GM19238 (cell line): Measurements from ENCODE around the gene STAG2.

Source experiments
- DNase-seq: peaks from one replicate; pipeline ENCODE4 v3.0.0; 2011; ENCODE audit warnings: low spot score; ENCODE audit not compliant: insufficient read length

STAG2 gene

DNA sequence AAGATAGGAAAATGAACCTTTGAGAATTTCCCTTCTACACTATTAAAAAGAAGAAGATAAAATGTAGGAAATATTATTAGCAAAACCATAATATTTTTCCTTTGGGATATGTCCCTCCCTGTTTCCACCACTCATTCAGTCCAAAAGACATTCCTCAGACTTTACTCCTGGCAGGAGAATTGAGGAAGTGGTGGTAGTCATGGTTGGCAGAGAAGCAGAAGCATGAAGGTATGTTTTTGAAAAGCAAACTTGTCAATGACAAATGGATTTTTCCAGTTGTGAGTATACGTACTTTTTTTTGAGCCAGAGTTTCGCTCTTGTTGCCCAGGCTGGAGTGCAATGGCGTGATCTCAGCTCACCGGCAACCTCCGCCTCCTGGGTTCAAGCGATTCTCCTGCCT lies 13.7 kb downstream of the STAG2 start:
- no peak for DNase-seq

DNA sequence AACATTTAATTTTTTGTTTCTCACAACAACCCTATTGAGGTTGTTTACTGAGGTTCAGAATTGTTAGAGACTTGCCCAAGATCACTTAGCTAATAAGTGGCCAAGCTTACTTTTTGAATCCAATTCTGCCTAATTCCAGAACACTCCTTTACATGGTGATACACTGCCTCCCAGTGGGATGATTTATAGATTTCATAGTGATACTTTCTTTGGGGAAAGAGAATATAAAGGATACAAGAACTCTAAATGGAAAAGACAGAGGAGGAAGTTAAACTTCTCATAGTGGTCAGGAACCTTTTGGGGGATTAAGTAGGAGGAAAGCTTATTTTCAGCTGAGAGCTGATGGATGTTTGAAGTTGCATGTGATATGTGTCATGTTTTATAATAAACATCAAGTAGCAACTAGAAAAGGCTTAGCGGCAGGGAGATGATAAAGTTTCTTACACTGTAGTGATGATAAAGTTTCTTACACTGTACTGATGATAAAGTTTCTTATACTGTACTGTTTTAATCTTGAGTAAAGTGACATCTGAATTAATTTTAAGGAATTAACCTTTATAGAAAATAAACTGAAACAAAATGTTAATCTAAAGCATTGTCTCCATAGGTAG lies 15.3 kb downstream of the STAG2 start:
- DNase-seq: no peak

DNA sequence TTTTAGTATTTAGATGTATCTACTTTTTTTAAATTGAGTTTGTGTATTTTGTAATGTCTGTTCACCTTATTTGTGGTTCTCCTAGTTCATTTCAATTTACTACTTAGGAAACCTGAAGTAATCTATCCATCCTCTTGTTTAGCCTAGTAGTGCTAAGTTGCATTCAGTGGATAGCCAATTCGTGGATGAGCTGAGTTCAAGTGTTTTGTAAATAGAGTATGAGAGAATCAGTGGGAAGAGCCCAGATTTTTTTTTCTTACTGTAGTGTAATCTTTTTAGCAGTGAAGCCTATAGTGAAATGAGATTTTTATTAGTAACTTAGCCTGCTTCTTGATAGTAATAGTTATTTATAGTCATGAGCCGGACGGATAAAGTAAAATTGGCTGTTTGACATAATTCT lies 21.7 kb downstream of the STAG2 start:
- DNase-seq: no peak

DNA sequence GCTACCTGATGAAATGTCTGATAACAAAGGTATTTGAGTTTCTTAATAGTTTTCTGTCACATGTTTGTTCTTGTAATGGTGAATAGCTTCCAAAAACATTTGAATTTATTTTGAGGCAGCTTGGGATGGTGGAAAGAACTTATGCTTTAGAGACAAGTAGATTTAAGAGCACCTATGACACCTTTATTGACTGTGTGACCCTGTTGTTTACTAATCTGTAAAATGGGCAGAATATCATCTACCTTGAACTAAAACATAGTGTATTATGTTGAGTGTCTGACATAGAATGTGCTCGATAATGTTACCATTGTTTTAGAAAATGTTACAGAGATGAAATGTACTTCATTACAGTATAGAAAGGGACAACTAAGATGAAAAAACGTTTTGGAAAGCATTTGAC lies 24.9 kb downstream of the STAG2 start:
- no peak for DNase-seq

DNA sequence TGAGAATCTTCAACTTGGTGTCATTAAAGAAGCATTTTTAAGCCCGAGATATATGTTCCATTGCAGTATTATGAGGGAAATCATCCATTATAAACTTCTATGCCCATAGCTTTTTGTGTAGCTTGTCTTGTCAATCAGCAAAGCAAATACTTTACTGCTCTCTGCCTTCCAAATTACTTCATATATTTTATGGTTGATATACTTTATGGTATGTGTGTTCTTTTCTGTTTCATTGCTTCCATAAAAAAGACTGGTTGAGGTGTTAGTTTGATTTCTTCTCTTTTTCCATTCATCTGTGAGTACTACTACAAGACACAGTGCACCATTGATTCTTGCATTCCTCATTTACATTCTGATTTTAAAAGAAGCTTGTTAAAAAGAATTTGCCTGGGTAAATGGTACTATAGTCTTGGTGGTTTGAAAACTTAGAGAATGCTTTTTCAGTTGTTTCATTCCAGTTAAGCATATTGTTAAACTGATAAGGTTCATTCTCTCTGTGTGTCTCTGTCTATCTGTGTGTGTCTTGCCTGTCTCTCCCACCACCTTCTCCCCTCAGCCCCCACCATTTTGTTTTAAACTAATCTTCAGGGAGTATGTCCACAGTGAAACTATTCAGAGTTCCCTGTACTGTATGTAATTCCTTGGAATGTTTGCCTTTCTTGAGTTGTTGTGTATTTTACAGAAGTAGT lies 27.1 kb downstream of the STAG2 start:
- no peak for DNase-seq

DNA sequence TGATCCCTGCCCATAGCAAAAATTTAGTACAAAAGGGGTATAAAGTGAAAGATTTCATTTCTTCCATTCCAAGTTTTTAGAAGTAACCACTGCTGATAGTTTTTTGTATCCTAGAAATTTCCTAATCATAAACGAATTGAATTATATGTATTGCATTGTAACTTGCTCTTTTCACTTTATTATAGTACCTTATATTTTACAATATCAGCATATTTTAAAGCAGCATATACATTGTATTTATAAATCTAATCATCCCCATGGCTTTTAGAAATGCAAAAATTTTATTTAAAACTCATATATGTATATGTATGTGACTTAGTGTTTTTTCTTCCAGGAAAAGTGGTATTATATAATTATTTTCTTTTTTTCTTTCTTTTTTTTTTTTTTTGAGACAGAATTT lies 27.7 kb downstream of the STAG2 start:
- DNase-seq: no peak

DNA sequence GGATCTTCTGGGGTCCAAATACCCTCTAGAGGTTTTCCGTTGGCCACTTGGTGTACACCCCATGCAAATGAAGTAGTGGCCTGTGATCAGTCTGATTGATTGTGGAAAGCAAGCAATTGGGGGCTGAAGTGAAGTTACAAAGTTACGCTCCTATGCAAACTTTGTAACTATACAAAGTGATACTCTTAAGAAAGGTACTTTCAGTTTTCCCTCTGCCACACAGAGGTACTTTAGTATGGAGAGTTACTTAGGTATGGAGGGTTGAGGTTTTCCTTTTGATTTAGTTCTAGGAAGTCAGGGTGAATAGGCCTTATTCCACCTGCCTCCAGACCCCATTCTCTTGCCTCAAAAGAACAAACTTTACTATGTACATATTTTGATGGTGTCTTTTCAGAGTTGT lies 28.7 kb downstream of the STAG2 start:
- DNase-seq: no peak

DNA sequence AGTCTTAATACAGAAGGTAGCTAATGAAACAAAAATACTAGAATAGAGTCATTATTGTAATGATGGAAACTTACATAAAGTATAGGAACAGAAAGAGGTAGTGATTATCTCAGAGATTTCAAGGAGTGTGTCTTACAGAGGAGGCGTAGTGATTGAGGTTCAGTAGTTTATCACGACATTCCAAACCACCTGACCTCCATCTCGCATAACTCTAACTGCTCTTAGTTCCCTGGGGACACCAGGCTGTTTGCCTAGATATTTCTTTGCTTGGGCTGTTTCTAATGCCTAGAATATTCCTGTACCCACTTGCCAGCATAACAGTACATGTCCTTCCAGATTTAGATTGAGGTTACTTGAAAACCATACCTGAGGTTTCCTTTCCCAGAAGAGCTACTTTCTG lies 29.1 kb downstream of the STAG2 start:
- no peak for DNase-seq

DNA sequence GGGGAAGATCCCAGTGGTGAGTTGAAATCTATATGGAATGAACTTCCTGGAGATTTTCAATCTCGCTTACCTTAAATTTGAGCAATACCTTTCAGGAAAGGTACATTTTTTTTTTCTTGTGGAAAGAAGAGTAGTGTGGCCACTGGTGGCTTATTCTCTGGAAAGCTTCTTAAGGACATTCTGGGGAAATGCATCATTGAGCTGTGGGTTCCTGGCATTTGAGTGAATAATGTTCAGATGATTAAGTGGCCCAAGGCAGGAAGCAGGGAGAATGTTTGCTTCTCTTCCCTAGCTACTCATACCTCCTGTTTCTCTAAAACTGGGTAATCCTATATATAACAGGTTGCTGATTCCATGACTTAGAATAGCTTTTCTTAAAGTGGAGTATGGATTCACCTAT lies 31.8 kb downstream of the STAG2 start:
- DNase-seq: no peak

DNA sequence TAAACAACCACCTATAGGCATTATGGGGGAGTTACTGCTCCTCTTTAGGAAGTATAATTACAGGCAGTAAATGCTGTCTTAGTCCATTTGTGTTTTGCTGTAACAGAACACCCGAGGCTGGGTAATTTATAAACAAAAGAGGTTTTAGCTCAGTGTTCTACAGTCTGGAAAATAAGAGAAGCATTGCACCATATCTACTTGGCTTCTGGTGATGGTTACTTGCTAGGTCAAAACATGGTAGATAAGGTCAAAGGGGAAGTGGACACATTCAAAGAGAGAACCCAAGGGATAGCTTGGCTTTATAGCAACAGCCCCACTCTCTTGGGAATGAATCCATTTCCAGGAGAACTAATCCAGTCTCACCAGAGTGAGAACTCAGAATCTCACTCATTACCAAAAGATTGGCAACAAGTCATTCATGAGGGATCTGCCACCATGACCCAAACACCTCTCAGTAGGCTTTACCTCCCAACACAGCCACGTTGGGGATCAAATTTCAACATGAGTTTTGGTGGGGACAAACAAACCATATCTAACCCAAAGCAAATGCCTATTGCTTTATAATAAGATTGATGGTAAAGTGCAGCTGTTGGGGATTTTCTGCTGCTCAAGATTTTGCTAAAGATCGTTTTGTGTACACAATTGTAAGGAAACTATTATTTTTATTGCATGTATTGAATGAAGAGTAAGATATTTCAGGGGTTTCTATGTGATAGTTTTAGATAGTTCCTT lies 32.6 kb downstream of the STAG2 start:
- DNase-seq: no peak

DNA sequence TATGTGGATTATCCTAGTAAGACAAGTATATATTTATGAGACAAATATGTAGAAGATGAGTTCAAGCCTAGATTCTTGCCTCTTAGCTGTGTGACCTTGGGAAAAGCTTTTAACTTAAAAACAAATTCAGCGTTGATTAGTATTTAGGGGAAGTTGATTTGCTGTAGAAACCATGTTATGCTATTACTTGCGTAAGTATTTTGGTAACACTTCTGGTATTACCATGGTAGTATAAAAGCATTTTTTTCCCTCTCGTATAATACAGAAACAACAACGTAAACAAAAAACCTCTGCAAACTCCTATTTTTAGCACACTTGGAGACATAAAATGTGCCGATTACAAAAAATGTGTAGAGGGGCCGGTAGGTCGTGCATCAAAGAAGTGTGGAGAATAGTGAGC lies 33.2 kb downstream of the STAG2 start:
- DNase-seq: no peak

DNA sequence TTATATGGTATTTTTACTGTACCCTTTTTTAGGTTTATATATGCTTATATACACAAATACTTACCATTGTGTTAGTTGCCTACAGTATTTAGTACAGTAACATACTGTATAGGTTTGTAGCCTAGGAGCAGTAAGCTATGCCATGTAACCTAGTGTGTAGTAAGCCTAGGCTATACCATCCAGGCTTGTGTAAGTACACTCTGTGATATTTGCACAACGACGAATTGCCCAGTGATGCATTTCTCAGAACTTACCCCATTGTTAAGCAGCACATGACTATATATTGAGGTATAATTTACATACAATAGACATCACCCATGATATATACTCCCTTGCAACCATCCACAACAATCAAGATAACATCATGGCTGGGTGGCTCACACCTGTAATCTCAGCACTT lies 40.1 kb downstream of the STAG2 start:
- no peak for DNase-seq

DNA sequence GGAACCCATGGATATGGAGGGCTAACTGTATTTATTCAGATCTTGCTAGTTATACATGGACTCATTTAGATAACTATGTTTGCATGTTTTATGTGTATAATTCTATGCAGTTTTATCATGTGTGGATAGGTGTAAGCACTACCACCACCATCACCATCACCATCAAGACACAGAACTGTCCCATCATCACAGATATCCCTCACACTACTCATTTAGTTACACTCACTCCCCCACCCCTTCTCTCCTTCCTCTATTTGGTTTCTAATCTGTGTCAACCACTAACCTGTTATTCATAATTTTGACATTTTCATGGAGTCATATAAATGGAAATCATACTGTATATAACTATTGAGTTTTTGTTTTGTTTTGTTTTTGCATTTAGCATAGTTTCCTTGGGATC lies 43.7 kb downstream of the STAG2 start:
- DNase-seq: no peak

DNA sequence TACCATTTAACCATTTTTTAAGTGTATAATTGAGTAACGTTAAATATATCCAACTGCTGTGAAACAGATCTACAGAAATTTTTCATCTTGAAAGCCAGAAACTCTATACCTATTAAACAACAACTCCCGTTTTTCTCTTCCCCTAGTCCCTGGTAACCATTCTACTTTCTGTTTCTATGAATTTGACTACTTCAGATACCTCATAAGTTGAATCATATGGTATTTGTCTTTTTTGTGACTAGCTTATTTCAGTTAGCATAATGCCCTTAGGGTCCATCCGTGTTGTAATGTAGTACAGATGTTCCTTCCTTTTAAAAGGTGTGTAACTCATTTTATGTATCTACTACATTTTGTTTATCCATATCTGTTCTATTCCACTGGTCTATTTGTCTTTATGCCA lies 48.7 kb downstream of the STAG2 start:
- DNase-seq: no peak

DNA sequence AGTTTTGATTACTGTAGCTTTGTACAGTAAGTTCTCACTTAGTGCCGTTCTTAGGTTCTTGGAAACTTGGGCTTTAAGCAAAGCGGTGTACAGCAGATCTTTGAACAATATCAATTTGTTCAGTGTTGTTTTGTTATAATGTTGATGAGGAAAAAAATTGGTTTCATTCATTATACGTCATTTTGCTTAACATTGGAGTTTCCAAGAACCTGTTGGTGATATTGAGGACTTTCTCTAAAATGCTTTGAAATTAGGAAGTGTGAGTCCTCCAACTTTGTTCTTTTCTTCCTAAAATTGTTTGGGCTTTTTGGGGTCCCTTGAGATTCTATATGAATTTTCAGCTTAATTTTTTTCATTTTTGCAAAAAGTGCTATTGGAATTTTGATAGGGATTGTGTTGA lies 49.1 kb downstream of the STAG2 start:
- DNase-seq: no peak

DNA sequence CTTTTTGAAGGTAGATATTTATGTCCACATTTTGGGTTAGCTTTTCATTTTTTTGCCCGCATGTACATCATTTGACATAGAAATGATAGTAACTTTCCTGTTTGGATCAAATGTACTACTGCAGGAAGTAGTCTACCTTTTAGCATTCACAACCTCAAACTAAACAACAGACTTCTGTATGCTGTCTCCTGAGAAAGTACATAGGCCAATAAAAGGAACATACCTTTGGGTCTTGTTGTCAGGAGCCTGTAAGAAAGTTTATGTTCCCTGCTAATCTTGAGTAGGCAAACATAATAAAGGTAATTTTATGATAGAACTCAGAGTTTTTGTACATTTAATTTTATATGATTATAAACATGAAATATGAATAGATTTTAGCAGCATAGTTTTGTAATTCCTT lies 54.2 kb downstream of the STAG2 start:
- no peak for DNase-seq

DNA sequence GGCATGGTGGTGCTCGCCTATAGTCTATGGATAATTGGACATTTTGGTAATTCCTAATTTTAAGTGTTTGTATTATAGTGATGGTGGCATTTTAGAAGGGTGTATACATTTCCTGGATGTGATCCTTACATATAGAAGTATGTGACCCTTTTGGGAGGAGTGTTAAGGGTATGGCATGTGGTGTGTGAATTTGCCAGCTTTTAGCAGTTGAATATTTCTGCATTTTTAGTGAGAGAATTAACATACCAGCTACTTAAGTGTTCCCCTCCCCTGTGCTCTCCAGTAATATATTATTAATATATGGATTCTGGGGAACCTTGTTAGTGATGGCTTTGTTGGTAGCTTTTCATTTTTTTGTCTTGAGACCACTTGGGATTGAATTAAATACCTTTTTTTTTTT lies 55.3 kb downstream of the STAG2 start:
- DNase-seq: no peak

DNA sequence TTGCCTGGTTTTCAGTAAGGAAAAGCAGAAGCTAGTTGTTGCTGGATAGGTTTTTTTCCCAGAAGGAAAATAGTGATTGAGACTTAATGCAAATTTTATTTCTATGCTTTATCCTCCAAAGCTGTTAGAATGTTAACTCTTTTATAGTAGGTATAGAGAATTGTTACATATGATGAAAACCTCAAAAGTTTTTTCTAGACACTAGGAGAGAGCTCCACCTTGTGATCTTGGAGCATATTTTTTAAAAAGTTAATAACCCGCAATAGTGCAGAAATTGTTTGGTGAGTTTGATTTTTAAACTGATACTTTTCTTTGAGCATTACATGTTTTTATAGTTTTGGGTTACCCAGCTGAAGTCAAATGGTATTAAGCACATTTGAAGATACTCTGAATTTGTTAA lies 56.5 kb downstream of the STAG2 start:
- no peak for DNase-seq

DNA sequence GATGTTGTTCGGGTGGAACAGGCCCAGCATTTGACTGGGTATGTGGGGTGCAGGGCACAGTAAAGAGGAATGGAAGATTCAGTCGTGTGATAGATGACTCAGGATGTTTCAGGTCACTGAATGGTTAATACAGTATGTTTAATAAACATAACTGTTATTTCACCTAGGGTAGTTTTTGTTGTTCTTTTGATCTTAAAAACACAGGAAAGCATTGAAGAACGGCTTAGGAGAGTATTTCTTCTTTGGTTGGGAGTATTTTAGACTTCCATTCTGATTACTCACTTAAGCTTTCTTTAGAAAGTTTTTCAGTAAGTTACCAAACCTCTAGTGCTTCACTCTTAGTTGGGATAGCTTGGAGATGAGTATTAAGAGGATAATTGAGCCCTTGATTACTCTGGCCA lies 62.3 kb downstream of the STAG2 start:
- DNase-seq: no peak

DNA sequence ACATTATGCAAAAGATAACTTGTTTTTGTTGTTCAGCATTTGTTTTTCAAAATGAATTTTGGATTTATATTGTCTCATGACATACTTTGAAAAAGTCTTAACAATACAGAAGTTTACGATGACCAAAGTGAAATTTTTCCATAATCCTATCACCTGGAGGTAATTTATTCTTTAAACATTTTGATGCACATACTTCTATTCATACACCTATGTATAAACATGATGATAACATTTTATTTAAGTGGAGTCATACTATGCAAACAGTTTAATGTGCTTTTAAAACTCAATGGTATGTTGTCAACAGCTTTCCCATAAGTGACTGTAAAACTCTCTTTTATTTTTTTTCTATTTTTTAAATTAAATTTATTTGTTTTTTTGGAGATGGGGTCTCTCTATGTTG lies 65.0 kb downstream of the STAG2 start:
- no peak for DNase-seq

DNA sequence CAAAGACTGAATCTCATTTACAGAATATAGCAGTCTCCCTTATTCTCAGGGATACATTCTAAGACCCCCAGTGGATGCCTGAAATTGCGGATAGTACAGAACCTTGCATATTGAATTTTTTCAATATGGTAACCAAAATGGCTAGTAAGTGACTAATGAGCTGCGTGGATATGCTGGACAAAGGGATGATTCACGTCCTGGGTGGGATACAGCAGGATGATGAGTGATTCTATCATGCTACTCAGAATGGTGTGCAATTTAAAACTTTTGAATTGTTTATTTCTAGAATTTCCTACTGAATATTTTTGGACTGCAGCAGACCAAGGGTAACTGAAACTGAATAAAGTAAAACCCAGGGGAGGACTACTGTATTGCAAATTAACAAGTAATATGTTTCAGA lies 66.7 kb downstream of the STAG2 start:
- DNase-seq: no peak

DNA sequence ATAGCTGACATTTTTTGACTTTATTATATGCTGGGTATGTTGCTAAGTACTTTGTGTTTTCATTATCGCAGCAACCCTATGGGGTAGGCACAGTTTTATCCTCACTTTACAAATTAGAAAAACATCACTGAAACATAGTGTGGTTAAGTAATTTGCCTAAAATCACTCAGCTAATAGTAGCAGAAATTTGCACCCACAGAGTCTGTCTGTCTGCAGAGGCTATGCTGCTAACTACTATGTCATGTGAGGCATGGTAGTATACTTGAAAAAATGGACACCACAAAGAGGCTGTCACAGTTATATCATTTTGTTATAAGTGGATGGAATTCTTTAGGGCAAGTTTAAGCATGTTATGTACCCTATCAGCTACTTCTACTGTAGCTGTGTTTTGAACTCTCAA lies 69.0 kb downstream of the STAG2 start:
- no peak for DNase-seq

DNA sequence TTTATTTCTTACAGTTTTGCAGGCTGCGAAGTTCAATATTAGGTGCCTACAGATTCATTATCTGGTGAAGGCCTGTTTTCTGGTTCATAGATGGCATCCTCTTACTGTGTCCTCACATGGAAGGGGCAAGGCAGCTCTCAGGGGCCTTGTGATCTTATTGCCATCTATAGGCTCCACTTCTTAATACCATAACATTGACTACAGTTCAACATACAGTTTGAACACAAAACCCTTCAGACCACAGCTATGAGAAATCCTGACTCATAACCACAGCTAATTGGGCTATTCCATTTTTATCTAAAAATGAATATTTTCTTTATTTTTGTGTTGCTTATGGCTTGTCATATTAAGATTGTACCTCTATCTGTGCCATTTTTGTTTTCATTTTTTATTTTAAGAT lies 72.3 kb downstream of the STAG2 start:
- no peak for DNase-seq
